Skin of body (tissue), 2 donors: ENCODE measurements around the gene EPSTI1. TPM values are rescaled to one million over a fixed set of nuclear protein-coding genes. Genes with fewer than 3 reads are reported as not detected.
A peak's percentile ranks its signal among the peaks of the same experiment; 100 is the strongest.
"Not testable (repeated sequence)": the region's sequence is repeated elsewhere in the genome, so short reads cannot be mapped to it uniquely, and the experiment has no call there.

Experiments
- DNase-seq: peaks from one replicate; lab custom pipeline; 2025; lab: John Stamatoyannopoulos, UW
- total RNA-seq: library from RNA; depleted of rRNA; stranded (reverse); fragments of >200 nt; gene quantifications from one replicate; pipeline ENCODE4 v1.2.3, GENCODE V29; 2014

The EPSTI1 gene
- total RNA-seq, result 3.3 TPM

- DNase-seq, result peak; percentile 60
Measured at GRCh38 chr13:42991898-42992763, at the start of gene EPSTI1. Gene EPSTI1, minus strand, starts transcription at chr13:42992241. Its CDS starts 76 bp downstream, at chr13:42992165.

- DNase-seq, result no peak
Measured at GRCh38 chr13:43041369-43041921, 49.4 kb upstream of the EPSTI1 start.

GRCh38 chr13:43040581-43041368 is 48.7 kb upstream of the EPSTI1 start:
- not testable (repeated sequence) for DNase-seq

- no peak for DNase-seq
Measured at GRCh38 chr13:43039966-43040365, 47.9 kb upstream of the EPSTI1 start.

GRCh38 chr13:43036351-43037250 is 44.6 kb upstream of the EPSTI1 start:
- DNase-seq, result no peak

- DNase-seq, result no peak
Measured at GRCh38 chr13:43033038-43033437, 41.0 kb upstream of the EPSTI1 start.

- DNase-seq, result no peak
Measured at GRCh38 chr13:43031881-43032280, 39.8 kb upstream of the EPSTI1 start.

GRCh38 chr13:43030548-43030947 is 38.5 kb upstream of the EPSTI1 start:
- DNase-seq, result no peak

- DNase-seq, result no peak
Measured at GRCh38 chr13:43026262-43026661, 34.2 kb upstream of the EPSTI1 start.

GRCh38 chr13:43023289-43023963 is 31.4 kb upstream of the EPSTI1 start, which contains the start of gene DNAJC15:
Gene DNAJC15, plus strand, starts transcription at chr13:43023586. Its CDS starts 41 bp downstream, at chr13:43023627.
- DNase-seq, result peak; percentile 90

GRCh38 chr13:43022934-43023288 is 30.9 kb upstream of the EPSTI1 start:
- DNase-seq, result no peak

GRCh38 chr13:43021926-43022670 is 30.1 kb upstream of the EPSTI1 start:
- DNase-seq, result no peak

- no peak for DNase-seq
Measured at GRCh38 chr13:43020794-43021193, 28.8 kb upstream of the EPSTI1 start.

GRCh38 chr13:43019811-43020210 is 27.8 kb upstream of the EPSTI1 start:
- no peak for DNase-seq

GRCh38 chr13:43016226-43016625 is 24.2 kb upstream of the EPSTI1 start:
- DNase-seq, result no peak

GRCh38 chr13:43014162-43014561 is 22.1 kb upstream of the EPSTI1 start:
- DNase-seq, result no peak

GRCh38 chr13:43009506-43009905 is 17.5 kb upstream of the EPSTI1 start:
- DNase-seq, result no peak

- DNase-seq, result no peak
Measured at GRCh38 chr13:43008596-43008995, 16.6 kb upstream of the EPSTI1 start.

- DNase-seq, result no peak
Measured at GRCh38 chr13:43006893-43007631, 15.0 kb upstream of the EPSTI1 start.
